Colonic mucosa (tissue), 4 donors: Measurements from ENCODE around the gene MORC1. TPM values are rescaled to one million over a fixed set of nuclear protein-coding genes. Genes with fewer than 3 reads are reported as not detected.

Experiments used
- DNase-seq: peaks from one replicate; pipeline ENCODE4 v3.0.0-alpha.2; 2020
- H3K27ac ChIP-seq: fragments of 200-600 bp; one replicate; pipeline ENCODE4 v1.8.0; 2021
- H3K27me3 ChIP-seq: fragments of 200-600 bp; one replicate; pipeline ENCODE4 v1.8.0; 2021
- H3K36me3 ChIP-seq: fragments of 200-600 bp; one replicate; pipeline ENCODE4 v1.8.0; 2021
- H3K4me1 ChIP-seq: fragments of 200-600 bp; one replicate; pipeline ENCODE4 v1.8.0; 2021; ENCODE audit warnings: mild to moderate bottlenecking
- H3K4me3 ChIP-seq: fragments of 200-600 bp; one replicate; pipeline ENCODE4 v1.8.0; 2021
- H3K9ac ChIP-seq, 2 donors: one replicate each; pipeline ENCODE4 v1.7.0; 2013; ENCODE audit warnings: control low read depth in 2 of 2, low read depth in 2 of 2, low read length in 2 of 2
- H3K9me3 ChIP-seq: fragments of 200-600 bp; one replicate; pipeline ENCODE4 v1.8.0; 2021
- intact Hi-C: fragments of 100-400 bp; cut with DNase I; formaldehyde crosslinking; loops from one replicate; pipeline ENCODE4 v1.14.1; 2022
- total RNA-seq, 2 donors: library from RNA; stranded (reverse); fragmentation: NEBNext Ultra II Directional in 1 of 2; extraction: Animal tissue kit (Norgen Biotek cat#: 25700) in 1 of 2; gene quantifications; one replicate each; pipeline ENCODE4 v1.2.1, GENCODE V29; 2021
- TF ChIP-seq, protein P1 (sequence below): fragments of 200-600 bp; IDR thresholded peaks from one replicate; pipeline ENCODE4 v1.8.0; 2022; ENCODE audit warnings: antibody characterized with exemption, mild to moderate bottlenecking
- donor health status: healthy.
- donor health status: DM: no; HTN: no; CAD: no.
- donor health status: DM: no; HTN: no; CAD: no.

The MORC1 gene
- total RNA-seq, 2 donors from 2014 or later, result not detected

DNA sequence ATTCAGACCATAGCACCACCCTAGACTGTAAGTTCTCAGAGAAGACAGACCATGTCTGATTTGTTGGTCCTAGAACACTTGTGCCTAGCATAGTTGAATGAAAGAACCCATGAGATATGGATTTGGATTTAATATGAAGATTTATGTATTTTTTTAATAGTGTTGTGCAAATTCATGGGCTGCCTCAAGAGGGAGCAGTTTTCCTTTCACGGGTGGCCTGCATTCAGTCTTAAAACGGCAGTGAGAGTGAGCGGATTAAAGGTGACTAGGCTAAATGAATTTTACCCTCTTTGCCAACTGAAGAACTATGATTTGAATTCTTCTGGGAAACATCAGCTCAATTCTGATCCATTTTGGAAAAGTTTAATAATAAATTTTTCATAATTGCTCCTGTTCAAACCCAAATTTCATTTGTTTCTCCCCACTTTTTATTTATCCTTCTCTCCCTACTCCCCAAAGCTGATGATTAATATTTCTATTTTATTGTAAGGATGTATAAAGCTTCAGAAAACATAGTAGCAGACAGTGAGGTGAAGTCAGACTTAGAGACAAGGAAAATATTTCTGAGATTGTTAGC lies 67.3 kb downstream of the MORC1 start:
- H3K27ac ChIP-seq, result no peak overlapping the region
- DNase-seq, result peak; percentile 23
- TF ChIP-seq, protein P1, sequence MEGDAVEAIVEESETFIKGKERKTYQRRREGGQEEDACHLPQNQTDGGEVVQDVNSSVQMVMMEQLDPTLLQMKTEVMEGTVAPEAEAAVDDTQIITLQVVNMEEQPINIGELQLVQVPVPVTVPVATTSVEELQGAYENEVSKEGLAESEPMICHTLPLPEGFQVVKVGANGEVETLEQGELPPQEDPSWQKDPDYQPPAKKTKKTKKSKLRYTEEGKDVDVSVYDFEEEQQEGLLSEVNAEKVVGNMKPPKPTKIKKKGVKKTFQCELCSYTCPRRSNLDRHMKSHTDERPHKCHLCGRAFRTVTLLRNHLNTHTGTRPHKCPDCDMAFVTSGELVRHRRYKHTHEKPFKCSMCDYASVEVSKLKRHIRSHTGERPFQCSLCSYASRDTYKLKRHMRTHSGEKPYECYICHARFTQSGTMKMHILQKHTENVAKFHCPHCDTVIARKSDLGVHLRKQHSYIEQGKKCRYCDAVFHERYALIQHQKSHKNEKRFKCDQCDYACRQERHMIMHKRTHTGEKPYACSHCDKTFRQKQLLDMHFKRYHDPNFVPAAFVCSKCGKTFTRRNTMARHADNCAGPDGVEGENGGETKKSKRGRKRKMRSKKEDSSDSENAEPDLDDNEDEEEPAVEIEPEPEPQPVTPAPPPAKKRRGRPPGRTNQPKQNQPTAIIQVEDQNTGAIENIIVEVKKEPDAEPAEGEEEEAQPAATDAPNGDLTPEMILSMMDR, result peak; percentile 57
- no peaks in the 10 kb centered on the region for H3K9me3 ChIP-seq
- no peaks in the 10 kb centered on the region for H3K27me3 ChIP-seq
- H3K36me3 ChIP-seq, result no peaks in the 10 kb centered on the region
- no peaks in the 10 kb centered on the region for H3K4me1 ChIP-seq
- intact Hi-C loops, result no loop called here
- no peak overlapping the region for H3K9ac ChIP-seq
- H3K4me3 ChIP-seq, result no peak overlapping the region

DNA sequence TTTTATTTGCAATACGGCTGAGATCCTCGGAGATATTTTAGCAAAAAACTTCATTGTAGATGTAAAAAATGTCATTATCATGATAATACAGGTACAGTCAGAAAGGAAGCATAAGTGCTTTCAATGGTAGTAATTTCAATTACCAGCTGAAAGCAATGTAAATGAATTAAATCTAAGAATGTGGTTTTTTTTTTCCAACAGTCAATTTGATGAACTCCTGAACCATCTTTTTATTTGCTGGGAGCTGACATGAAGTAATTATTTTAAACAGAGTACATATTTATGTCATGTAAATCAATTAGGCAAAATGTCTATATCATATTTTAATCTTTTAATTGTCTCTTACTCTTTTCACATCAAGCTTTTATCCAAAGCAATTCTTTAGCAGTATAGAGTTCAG lies 70.6 kb downstream of the MORC1 start:
- H3K9ac ChIP-seq, result no peak overlapping the region
- intact Hi-C loops, result loop anchor here (10.0 kb wide), 1 partner anchor 177 kb away; no protein-coding TSS in a partner anchor
- H3K36me3 ChIP-seq, result no peaks in the 10 kb centered on the region
- H3K4me1 ChIP-seq, result no peaks in the 10 kb centered on the region
- H3K27ac ChIP-seq, result no peak overlapping the region
- H3K4me3 ChIP-seq, result no peak overlapping the region
- no peaks in the 10 kb centered on the region for H3K27me3 ChIP-seq
- no peaks in the 10 kb centered on the region for H3K9me3 ChIP-seq
- TF ChIP-seq, protein P1, result no peak
- no peak for DNase-seq

DNA sequence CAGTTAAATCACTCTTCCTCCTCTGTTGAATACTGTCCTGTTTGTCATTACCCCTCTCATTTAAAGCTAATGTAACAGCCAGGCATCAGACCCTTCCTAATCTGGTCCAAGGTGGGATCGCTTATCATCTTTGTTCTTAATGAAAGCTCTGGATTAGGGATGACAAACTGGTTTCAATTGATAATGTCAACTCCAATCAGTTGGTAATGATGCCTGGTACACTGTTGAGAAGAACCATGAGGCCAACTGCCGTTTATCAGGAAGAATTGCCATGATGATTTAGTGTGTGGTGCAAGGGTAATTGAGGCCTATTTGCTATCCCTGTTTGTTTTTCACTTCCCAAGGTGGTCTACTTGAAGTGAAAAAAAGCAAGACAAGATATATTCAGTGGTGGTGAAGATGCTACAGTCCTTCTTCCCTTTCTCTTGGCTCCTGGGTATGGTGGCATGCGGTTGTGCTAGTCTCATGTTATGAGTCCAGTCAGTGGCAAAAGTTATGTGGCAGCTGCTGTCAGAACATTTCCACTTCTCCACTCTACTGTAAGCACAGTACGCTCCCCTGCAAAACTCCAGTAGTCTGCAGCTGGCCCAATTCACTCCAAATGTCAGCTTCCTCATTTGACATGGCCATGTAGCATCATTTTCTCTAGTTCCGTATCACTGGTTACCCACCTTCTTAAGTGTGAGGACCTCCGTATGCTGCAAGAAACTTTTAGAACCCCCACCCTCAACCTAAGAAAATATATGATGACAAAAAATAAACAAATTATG lies 72.5 kb downstream of the MORC1 start:
- H3K4me3 ChIP-seq, result no peak overlapping the region
- H3K9me3 ChIP-seq, result no peaks in the 10 kb centered on the region
- no peak for DNase-seq
- H3K27ac ChIP-seq, result no peak overlapping the region
- H3K9ac ChIP-seq, result no peak overlapping the region
- TF ChIP-seq, protein P1, result no peak
- H3K4me1 ChIP-seq, result no peaks in the 10 kb centered on the region
- no peaks in the 10 kb centered on the region for H3K27me3 ChIP-seq
- H3K36me3 ChIP-seq, result no peaks in the 10 kb centered on the region
- intact Hi-C loops, result loop anchor here (10.0 kb wide), 1 partner anchor 179 kb away; no protein-coding TSS in a partner anchor

DNA sequence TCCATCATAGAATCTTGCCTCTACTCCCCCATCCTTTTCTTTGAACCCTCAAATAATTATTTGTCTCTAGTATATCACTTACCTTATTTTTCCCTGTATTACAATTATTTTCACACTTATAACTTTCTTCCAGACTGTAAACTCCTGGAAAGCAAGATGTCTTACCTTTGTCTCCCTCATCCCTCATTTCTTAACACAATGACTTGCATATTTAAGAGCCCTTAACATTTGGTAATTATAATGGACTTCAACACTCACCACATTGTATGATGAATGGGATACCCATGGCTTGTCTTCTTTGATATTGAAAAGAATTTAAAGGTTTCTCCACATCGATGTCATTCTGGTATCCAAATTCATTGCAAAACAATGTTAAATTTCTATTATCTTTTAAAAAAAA lies 82.9 kb downstream of the MORC1 start:
- H3K36me3 ChIP-seq, result no peaks in the 10 kb centered on the region
- no peak overlapping the region for H3K9ac ChIP-seq
- H3K4me1 ChIP-seq, result no peaks in the 10 kb centered on the region
- intact Hi-C loops, result no loop called here
- no peak overlapping the region for H3K4me3 ChIP-seq
- no peaks in the 10 kb centered on the region for H3K9me3 ChIP-seq
- no peak for DNase-seq
- no peak overlapping the region for H3K27ac ChIP-seq
- H3K27me3 ChIP-seq, result no peaks in the 10 kb centered on the region
- TF ChIP-seq, protein P1, result no peak

DNA sequence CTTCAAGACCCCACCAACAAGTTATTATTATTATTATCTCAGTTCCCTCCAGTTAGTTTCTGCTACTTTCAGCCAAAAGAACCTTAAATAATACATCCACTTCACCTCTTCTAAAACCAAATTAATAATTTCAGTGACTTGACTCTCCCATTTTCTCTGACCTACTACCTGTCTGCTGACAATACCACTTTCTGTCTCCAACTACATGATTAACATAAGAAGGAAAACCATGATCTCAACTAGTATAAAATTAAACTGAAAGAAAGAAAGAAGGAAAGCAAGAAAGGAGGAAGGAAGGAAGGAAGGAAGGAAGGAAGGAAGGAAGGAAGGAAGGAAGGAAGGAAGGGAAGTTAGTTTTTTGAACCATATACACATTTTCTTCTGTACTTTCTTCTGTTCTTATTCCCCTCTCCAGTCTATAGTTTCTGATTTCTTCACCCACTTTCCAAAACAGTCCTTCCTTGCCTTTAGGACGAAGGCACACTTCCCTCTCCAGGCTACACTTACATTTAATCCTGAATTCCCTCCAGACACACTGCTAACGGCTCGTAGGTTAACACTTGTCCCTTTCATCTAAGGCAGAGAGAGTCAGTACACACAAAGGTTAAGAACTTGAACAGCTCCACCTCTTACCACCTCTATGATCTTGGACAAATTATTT lies 84.8 kb downstream of the MORC1 start:
- H3K27ac ChIP-seq, result no peak overlapping the region
- no peaks in the 10 kb centered on the region for H3K27me3 ChIP-seq
- no peaks in the 10 kb centered on the region for H3K9me3 ChIP-seq
- H3K36me3 ChIP-seq, result no peaks in the 10 kb centered on the region
- TF ChIP-seq, protein P1, result no peak
- intact Hi-C loops, result no loop called here
- no peaks in the 10 kb centered on the region for H3K4me1 ChIP-seq
- no peak for DNase-seq
- H3K9ac ChIP-seq, result no peak overlapping the region
- no peak overlapping the region for H3K4me3 ChIP-seq
